Activated CD4-positive, alpha-beta T cell treated with anti-CD3 and anti-CD28 coated beads, Interleukin-2, amount 10 ng/mL, durations not matched to agents 7 days and 5 days (primary cell): ENCODE measurements around the gene USP20. TPM values are rescaled to one million over a fixed set of nuclear protein-coding genes. Genes with fewer than 3 reads are reported as not detected.
"Not testable (repeated sequence)": the region's sequence is repeated elsewhere in the genome, so short reads cannot be mapped to it uniquely, and the experiment has no call there.

ENCODE experiments used
- CTCF ChIA-PET: fragments of 350-600 bp; sonication (Branson Sonifier 250); formaldehyde crosslinking; loops from one replicate; lab custom pipeline; 2021; ENCODE audit warnings: antibody characterized with exemption; lab: Charles Lee
- POLR2A ChIA-PET: fragments of 350-600 bp; sonication (Branson Sonifier 250); formaldehyde crosslinking; loops from one replicate; lab custom pipeline; 2021; ENCODE audit warnings: antibody characterized with exemption; lab: Charles Lee
- DNase-seq: peaks from one replicate; pipeline ENCODE4 v3.0.0-alpha.2; 2020
- H3K27ac Mint-ChIP-seq: one replicate; pipeline ENCODE4 v1.8.0; 2021; ENCODE audit warnings: mild to moderate bottlenecking, moderate library complexity, mixed read lengths
- H3K27me3 Mint-ChIP-seq: one replicate; pipeline ENCODE4 v1.8.0; 2021; ENCODE audit warnings: mixed read lengths
- H3K36me3 Mint-ChIP-seq: one replicate; pipeline ENCODE4 v1.8.0; 2021; ENCODE audit warnings: low read depth, mixed read lengths
- H3K4me1 Mint-ChIP-seq: one replicate; pipeline ENCODE4 v1.8.0; 2021; ENCODE audit warnings: mixed read lengths
- H3K4me3 Mint-ChIP-seq: one replicate; pipeline ENCODE4 v1.8.0; 2021; ENCODE audit warnings: mild to moderate bottlenecking, moderate library complexity, mixed read lengths
- H3K9me3 Mint-ChIP-seq: one replicate; pipeline ENCODE4 v1.8.0; 2021; ENCODE audit warnings: mixed read lengths
- total RNA-seq, 2 experiments: library from RNA; stranded (reverse); gene quantifications; one replicate each; pipeline ENCODE4 v1.2.3, GENCODE V29; 2021

Gene USP20
- total RNA-seq, 2 experiments from 2014 or later: 90.8 to 105 TPM

GRCh38 chr9:129890718-129891299, 55.6 kb downstream of the USP20 start:
- DNase-seq, POLR2A ChIA-PET, H3K9me3 Mint-ChIP-seq, H3K27me3 Mint-ChIP-seq: not testable (repeated sequence)
- peaks cover 92% of the 10 kb centered on the region for H3K4me1 Mint-ChIP-seq
- H3K27ac Mint-ChIP-seq: peak overlapping the region; percentile 98
- H3K36me3 Mint-ChIP-seq: peaks cover 79% of the 10 kb centered on the region
- CTCF ChIA-PET: interaction anchor here (0.6 to 2.0 kb wide), 4 partner anchors 22 to 136 kb away, joined by 3 to 9 read pairs (median 3); partner anchors contain the start of genes C9orf78 and USP20
- peak overlapping the region; percentile 83 for H3K4me3 Mint-ChIP-seq

- peak overlapping the region; percentile 98 for H3K27ac Mint-ChIP-seq
- CTCF ChIA-PET: interaction anchor here (0.6 to 2.0 kb wide), 4 partner anchors 22 to 135 kb away, joined by 3 to 9 read pairs (median 3); no protein-coding TSS in a partner anchor
- peak; percentile 36 for DNase-seq
These were observed 56.3 kb downstream of the USP20 start for GRCh38 chr9:129891569-129891968.

GRCh38 chr9:129894120-129894823, 59.0 kb downstream of the USP20 start:
- no peaks in the 10 kb centered on the region for H3K27me3 Mint-ChIP-seq
- peak overlapping the region; percentile 89 for H3K27ac Mint-ChIP-seq
- H3K9me3 Mint-ChIP-seq: peaks cover 7% of the 10 kb centered on the region
- peak overlapping the region; percentile 26 for H3K4me3 Mint-ChIP-seq
- H3K36me3 Mint-ChIP-seq: peaks cover 86% of the 10 kb centered on the region
- DNase-seq: peak; percentile 61
- CTCF ChIA-PET: interaction anchor here (0.8 to 2.1 kb wide), 5 partner anchors 10 to 214 kb away, joined by 3 to 10 read pairs (median 3); no protein-coding TSS in a partner anchor
- peaks cover 88% of the 10 kb centered on the region for H3K4me1 Mint-ChIP-seq
- POLR2A ChIA-PET: no interaction called here

More at GRCh38 chr9:129891569-129891968, 56.3 kb downstream of the USP20 start:
- H3K4me1 Mint-ChIP-seq: peaks cover 95% of the 10 kb centered on the region
- H3K36me3 Mint-ChIP-seq: peaks cover 85% of the 10 kb centered on the region
- no peaks in the 10 kb centered on the region for H3K9me3 Mint-ChIP-seq
- no peaks in the 10 kb centered on the region for H3K27me3 Mint-ChIP-seq
- POLR2A ChIA-PET: interaction anchor here (0.6 kb wide), 1 partner anchor 147 kb away, joined by 4 read pairs; no protein-coding TSS in a partner anchor
- peak overlapping the region; percentile 83 for H3K4me3 Mint-ChIP-seq

GRCh38 chr9:129895376-129896268, 60.4 kb downstream of the USP20 start:
- Mint-ChIP-seq H3K36me3 (peaks cover 87% of the 10 kb centered on the region), H3K27ac (peak overlapping the region; percentile 89), H3K4me1 (peaks cover 84% of the 10 kb centered on the region), H3K4me3 (peak overlapping the region; percentile 17), H3K9me3 (peaks cover 7% of the 10 kb centered on the region), H3K27me3 (no peaks in the 10 kb centered on the region)
- CTCF ChIA-PET: interaction anchor here (0.6 to 2.1 kb wide), 4 partner anchors 8 to 109 kb away, joined by 3 to 10 read pairs (median 3); no protein-coding TSS in a partner anchor
- DNase-seq: peak; percentile 60
- POLR2A ChIA-PET: interaction anchor here (0.7 to 0.9 kb wide), 2 partner anchors 76 to 148 kb away, joined by 3 to 6 read pairs; partner anchors contain the start of gene FNBP1

- peaks cover 75% of the 10 kb centered on the region for H3K4me1 Mint-ChIP-seq
- no peak for DNase-seq
- peaks cover 86% of the 10 kb centered on the region for H3K36me3 Mint-ChIP-seq
- H3K9me3 Mint-ChIP-seq: peaks cover 7% of the 10 kb centered on the region
- ChIA-PET CTCF (interaction anchor here (1.0 to 1.3 kb wide), 2 partner anchors 12 to 76 kb away, joined by 3 to 4 read pairs; no protein-coding TSS in a partner anchor), POLR2A (no interaction called here)
- peak overlapping the region; percentile 89 for H3K27ac Mint-ChIP-seq
- H3K27me3 Mint-ChIP-seq: no peaks in the 10 kb centered on the region
- no peak overlapping the region for H3K4me3 Mint-ChIP-seq
These were observed 62.0 kb downstream of the USP20 start for GRCh38 chr9:129897263-129897662.

- no peak for DNase-seq
- H3K4me3 Mint-ChIP-seq: no peak overlapping the region
- no peaks in the 10 kb centered on the region for H3K27me3 Mint-ChIP-seq
- POLR2A ChIA-PET: no interaction called here
- H3K27ac Mint-ChIP-seq: peak overlapping the region; percentile 81
- H3K4me1 Mint-ChIP-seq: peaks cover 75% of the 10 kb centered on the region
- peaks cover 90% of the 10 kb centered on the region for H3K36me3 Mint-ChIP-seq
- peaks cover 7% of the 10 kb centered on the region for H3K9me3 Mint-ChIP-seq
- CTCF ChIA-PET: interaction anchor here (1.0 to 1.5 kb wide), 3 partner anchors 11 to 28 kb away, joined by 3 read pairs; no protein-coding TSS in a partner anchor
These were observed 62.9 kb downstream of the USP20 start for GRCh38 chr9:129898185-129898584.

GRCh38 chr9:129899620-129900019, 64.4 kb downstream of the USP20 start:
- peaks cover 7% of the 10 kb centered on the region for H3K9me3 Mint-ChIP-seq
- peaks cover 75% of the 10 kb centered on the region for H3K4me1 Mint-ChIP-seq
- peak overlapping the region; percentile 77 for H3K27ac Mint-ChIP-seq
- H3K27me3 Mint-ChIP-seq: no peaks in the 10 kb centered on the region
- peaks cover 92% of the 10 kb centered on the region for H3K36me3 Mint-ChIP-seq
- no peak for DNase-seq
- no peak overlapping the region for H3K4me3 Mint-ChIP-seq
- CTCF ChIA-PET: no interaction called here
- POLR2A ChIA-PET: no interaction called here

GRCh38 chr9:129900263-129901027, 65.2 kb downstream of the USP20 start:
- ChIA-PET POLR2A (no interaction called here), CTCF (no interaction called here)
- DNase-seq: no peak
- Mint-ChIP-seq H3K4me1 (peaks cover 71% of the 10 kb centered on the region), H3K27ac (no peak overlapping the region), H3K36me3 (peaks cover 89% of the 10 kb centered on the region), H3K27me3 (no peaks in the 10 kb centered on the region), H3K9me3 (peaks cover 7% of the 10 kb centered on the region), H3K4me3 (no peak overlapping the region)

GRCh38 chr9:129901993-129902739, 66.9 kb downstream of the USP20 start:
- peak overlapping the region; percentile 73 for H3K27ac Mint-ChIP-seq
- ChIA-PET CTCF (interaction anchor here (0.7 to 1.6 kb wide), 5 partner anchors 11 to 94 kb away, joined by 3 to 4 read pairs (median 3); no protein-coding TSS in a partner anchor), POLR2A (interaction anchor here (0.7 kb wide), 1 partner anchor 115 kb away, joined by 23 read pairs; no protein-coding TSS in a partner anchor)
- no peak overlapping the region for H3K4me3 Mint-ChIP-seq
- H3K27me3 Mint-ChIP-seq: no peaks in the 10 kb centered on the region
- H3K36me3 Mint-ChIP-seq: peaks cover 85% of the 10 kb centered on the region
- H3K4me1 Mint-ChIP-seq: peaks cover 61% of the 10 kb centered on the region
- DNase-seq: no peak
- H3K9me3 Mint-ChIP-seq: peaks cover 3% of the 10 kb centered on the region

- no peak overlapping the region for H3K4me3 Mint-ChIP-seq
- peaks cover 2% of the 10 kb centered on the region for H3K9me3 Mint-ChIP-seq
- H3K4me1 Mint-ChIP-seq: peaks cover 57% of the 10 kb centered on the region
- CTCF ChIA-PET: interaction anchor here (0.7 kb wide), 2 partner anchors 48 to 94 kb away, joined by 3 read pairs; no protein-coding TSS in a partner anchor
- no peaks in the 10 kb centered on the region for H3K27me3 Mint-ChIP-seq
- peaks cover 83% of the 10 kb centered on the region for H3K36me3 Mint-ChIP-seq
- DNase-seq: no peak
- H3K27ac Mint-ChIP-seq: peak overlapping the region; percentile 62
- POLR2A ChIA-PET: interaction anchor here (0.7 kb wide), 1 partner anchor 114 kb away, joined by 23 read pairs; no protein-coding TSS in a partner anchor
These were observed 67.5 kb downstream of the USP20 start for GRCh38 chr9:129902740-129903134.

GRCh38 chr9:129904734-129905133, 69.5 kb downstream of the USP20 start:
- Mint-ChIP-seq H3K9me3 (no peaks in the 10 kb centered on the region), H3K27ac (peak overlapping the region; percentile 79), H3K4me3 (no peak overlapping the region), H3K4me1 (peaks cover 49% of the 10 kb centered on the region), H3K27me3 (no peaks in the 10 kb centered on the region), H3K36me3 (peaks cover 79% of the 10 kb centered on the region)
- ChIA-PET CTCF (interaction anchor here (0.6 to 1.6 kb wide), 3 partner anchors 10 to 134 kb away, joined by 3 to 10 read pairs (median 4); no protein-coding TSS in a partner anchor), POLR2A (interaction anchor here (0.5 kb wide), 1 partner anchor 122 kb away, joined by 3 read pairs; no protein-coding TSS in a partner anchor)
- no peak for DNase-seq
